GM12891 (cell line): ENCODE data around the gene GPAT2.
"Not testable (repeated sequence)": the region's sequence is repeated elsewhere in the genome, so short reads cannot be mapped to it uniquely, and the experiment has no call there.

Source experiments
- POLR2A ChIP-seq: IDR thresholded peaks from 2 replicates; pipeline ENCODE4 v1.6.1; 2011; ENCODE audit warnings: low read depth, low read length, control low read depth
- POLR2AphosphoS5 ChIP-seq: IDR thresholded peaks from 2 replicates; pipeline ENCODE4 v1.6.1; 2011; ENCODE audit warnings: low read depth, low read length, control low read depth

DNA sequence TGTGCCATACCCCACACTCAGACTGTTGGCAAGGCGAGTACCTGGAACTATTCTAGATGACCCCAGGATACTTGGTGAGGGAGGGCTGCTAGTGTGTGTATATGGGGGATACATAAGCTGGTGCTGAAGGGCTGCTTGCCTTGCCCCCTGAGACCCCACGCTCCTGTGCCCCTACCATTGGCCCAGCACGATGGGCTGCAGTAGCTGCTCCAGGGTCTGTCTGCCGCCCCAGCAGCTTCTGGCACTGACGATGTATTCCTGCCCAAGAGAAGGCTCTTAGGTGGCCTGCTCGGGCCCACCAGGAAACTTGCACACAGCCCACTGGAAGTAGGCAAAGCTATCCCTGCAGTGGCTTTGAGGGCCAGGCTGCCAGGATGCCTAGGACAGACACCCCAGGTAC, 9.0 kb downstream of the GPAT2 start:
- TF ChIP-seq POLR2A, POLR2AphosphoS5: not testable (repeated sequence)
